Fibroblast of lung (primary cell): Measurements from ENCODE around the gene TAS2R60.

Source experiments
- CTCF ChIP-seq, 2 donors: IDR thresholded peaks in 1 of 2; conservative IDR thresholded peaks in 1 of 2; 1 replicate in 1 of 2; 2 replicates in 1 of 2; pipeline ENCODE4 v1.5.1; 2011 to 2012; ENCODE audit warnings: low read length in 2 of 2, control low read depth in 1 of 2, inconsistent platforms in 1 of 2, low read depth in 1 of 2, mild to moderate bottlenecking in 1 of 2
- EZH2 ChIP-seq: IDR thresholded peaks from 2 replicates; pipeline ENCODE4 v1.5.1; 2012; ENCODE audit warnings: low read length, control low read depth, mild to moderate bottlenecking; ENCODE audit errors: missing control alignments

GRCh38 chr7:143490717-143491306, 47.6 kb downstream of the TAS2R60 start:
- TF ChIP-seq CTCF (conservative IDR thresholded peaks at IDR 0.05 in 1 of 2, IDR thresholded peaks at IDR 0.05 in 1 of 2; ENCODE audit: low read depth in 1 of 2, low read length in 2 of 2): peak; percentile 46 to 64
- TF ChIP-seq EZH2: no peak
